Measurements from ENCODE around the gene XAB2. TPM values are rescaled to one million over a fixed set of nuclear protein-coding genes. Genes with fewer than 3 reads are reported as not detected.

Gene XAB2
- total RNA-seq, 1 donor from 2014 or later: 39.7 TPM

DNA sequence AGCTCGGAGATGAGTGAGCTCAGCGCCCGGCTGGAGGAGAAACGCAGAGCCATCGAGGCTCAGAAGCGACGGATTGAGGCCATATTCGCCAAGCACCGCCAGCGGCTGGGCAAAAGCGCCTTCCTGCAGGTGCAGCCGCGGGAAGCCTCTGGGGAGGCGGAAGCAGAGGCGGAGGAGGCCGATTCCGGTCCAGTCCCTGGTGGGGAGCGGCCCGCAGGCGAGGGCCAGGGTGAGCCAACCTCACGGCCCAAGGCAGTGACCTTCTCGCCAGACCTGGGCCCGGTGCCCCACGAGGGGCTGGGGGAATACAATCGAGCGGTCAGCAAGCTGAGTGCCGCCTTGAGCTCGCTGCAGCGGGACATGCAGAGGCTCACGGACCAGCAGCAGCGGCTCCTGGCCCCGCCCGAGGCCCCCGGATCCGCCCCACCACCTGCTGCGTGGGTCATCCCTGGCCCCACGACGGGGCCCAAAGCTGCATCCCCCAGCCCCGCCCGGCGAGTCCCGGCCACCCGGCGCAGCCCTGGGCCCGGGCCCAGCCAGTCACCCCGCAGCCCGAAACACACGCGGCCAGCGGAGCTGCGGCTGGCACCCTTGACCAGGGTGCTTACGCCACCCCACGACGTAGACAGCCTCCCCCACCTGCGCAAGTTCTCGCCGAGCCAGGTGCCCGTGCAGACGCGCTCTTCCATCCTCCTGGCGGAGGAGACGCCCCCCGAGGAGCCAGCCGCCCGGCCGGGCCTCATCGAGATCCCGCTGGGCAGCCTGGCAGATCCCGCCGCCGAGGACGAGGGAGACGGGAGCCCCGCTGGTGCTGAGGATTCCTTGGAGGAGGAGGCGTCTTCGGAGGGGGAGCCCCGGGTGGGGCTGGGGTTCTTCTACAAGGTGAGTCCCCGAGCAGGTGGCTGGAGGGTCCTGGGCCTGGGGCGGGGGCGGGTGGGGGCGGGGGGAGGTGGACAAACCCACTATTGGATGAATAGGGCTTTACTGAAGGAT is 16.8 kb downstream of the XAB2 start:
- intact Hi-C loops (cut with micrococcal nuclease): no loop called here

DNA sequence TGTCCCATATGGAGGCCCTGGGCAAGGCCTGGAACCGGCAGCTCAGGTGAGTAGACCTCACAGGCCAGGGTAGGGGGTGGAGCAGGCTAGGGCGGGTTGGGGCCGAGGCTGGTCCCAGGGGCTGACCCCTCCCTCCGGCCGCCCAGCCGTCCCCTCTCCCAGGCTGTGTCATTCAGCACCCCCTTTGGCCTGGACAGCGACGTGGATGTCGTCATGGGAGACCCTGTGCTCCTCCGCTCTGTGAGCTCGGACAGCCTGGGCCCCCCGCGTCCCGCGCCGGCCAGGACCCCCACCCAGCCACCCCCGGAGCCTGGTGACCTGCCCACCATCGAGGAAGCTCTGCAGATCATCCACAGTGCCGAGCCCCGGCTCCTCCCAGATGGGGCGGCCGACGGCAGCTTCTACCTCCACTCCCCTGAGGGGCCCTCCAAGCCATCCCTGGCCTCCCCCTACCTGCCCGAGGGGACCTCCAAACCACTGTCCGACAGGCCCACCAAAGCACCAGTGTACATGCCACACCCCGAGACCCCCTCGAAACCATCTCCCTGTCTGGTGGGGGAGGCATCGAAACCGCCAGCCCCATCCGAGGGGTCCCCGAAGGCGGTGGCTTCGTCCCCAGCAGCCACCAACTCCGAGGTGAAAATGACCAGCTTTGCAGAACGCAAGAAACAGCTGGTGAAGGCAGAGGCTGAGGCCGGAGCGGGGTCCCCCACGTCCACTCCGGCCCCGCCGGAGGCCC is 17.6 kb downstream of the XAB2 start:
- intact Hi-C loops (cut with micrococcal nuclease): no loop called here

DNA sequence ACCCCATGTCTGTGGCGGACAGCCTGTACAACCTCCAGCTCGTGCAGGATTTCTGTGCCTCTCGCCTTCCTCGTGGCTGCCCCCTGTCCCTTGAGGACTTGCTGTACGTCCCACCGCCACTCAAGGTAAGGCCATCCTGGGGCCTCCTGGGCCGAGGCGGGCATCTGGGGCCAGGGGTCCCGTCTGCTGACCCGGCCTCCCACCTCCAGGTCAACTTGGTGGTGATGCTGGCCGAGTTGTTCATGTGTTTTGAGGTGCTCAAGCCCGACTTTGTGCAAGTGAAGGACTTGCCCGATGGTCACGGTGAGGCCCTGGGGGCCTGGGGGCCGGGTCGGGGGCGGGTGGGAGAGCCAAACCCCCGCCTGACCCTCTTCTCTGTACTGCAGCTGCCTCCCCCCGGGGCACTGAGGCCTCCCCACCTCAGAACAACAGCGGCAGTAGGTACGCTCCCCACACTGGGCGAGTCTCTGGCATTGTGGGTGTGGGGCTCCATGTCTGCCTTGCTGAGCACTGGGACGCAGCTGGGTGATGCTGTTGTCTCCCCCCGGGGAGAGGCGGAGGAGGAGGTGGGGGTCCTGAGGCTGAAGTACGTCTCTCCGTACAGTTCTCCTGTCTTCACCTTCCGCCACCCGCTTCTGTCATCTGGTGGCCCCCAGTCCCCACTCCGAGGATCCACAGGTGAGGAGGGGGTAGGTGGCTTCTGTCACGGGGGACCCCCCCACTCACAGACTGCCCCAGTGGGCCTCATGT is 18.7 kb downstream of the XAB2 start:
- intact Hi-C loops (cut with micrococcal nuclease): no loop called here

DNA sequence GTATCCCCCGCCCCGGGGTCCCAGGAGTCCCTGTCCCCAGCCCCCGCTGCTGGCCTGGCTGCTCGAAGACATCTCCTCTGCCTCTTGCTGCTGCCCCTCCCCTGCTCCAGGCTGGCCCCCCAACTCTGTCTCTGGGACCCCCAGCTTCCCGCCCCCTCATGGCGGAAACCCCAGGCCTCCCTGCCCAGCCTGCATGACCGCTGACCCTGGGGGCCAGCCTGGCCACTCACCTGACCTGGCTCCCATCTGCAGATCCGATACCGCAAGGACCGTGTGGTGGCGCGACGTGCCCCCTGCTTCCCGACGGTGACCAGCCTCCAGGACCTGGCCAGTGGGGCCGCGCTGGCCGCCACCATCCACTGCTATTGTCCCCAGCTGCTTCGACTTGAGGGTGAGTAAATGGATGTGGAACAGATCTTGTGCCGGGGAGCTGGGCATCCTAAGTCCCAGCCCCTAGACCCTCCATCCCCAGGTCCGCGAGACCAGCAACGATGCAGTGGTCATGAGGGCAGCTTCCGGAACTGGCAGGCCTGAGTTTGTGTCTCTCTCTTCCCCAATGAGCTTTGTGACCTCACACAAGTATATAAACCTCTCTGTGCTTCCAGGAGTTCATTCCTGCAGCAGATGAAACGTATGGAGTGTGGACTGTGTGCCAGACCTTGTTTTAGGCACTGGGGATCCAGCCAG is 21.3 kb downstream of the XAB2 start:
- intact Hi-C loops (cut with micrococcal nuclease): no loop called here

DNA sequence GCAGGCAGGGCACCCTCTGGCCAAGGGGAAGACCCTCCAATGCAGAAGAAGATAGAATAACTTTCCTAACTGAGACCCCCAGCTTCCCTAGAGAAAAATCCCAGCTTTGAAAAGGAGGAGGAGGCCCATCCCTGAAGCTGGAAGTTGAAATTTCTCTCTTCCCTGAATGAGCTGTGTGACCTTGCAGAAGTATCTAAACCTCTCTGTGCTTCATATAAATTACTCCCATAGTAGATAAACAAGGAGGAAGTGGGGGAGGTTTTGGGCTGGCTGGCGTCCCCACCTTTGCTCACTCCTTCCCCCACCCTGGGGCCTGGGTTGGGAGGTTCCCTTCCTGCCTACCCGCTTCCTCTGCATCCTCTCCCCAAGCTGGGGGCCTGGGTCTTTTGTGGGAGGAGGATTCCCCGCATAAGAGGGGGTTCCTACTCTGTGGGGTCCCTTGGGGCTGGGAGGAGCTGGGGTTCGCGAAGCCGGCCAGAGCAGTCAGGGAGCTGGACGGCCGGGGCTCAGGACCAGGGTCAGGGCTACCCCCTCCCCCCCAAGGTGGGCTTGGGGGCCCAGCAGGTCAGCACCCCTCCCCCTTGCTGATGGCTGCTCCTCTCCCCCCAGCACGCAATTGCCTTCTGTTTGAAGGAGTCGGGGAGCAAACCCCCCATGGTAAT is 22.0 kb downstream of the XAB2 start:
- intact Hi-C loops (cut with micrococcal nuclease): no loop called here

DNA sequence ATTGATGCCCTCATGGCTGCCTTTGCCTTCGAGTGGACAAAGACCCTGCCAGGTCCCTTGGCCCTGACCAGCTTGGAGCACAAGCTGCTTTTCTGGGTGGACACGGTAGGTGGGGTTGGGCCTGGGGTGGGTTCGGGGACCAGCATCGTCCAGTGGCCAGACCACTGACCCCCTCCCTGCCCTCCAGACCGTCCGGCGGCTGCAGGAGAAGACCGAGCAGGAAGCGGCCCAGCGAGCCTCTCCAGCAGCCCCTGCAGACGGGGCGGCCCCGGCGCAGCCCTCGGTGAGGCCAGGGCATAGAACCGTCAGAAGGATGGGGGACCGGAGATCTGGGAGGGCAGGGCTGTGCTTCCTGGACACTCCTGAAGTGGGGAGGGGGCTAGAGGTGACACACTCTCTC is 23.1 kb downstream of the XAB2 start:
- intact Hi-C loops (cut with micrococcal nuclease): no loop called here

DNA sequence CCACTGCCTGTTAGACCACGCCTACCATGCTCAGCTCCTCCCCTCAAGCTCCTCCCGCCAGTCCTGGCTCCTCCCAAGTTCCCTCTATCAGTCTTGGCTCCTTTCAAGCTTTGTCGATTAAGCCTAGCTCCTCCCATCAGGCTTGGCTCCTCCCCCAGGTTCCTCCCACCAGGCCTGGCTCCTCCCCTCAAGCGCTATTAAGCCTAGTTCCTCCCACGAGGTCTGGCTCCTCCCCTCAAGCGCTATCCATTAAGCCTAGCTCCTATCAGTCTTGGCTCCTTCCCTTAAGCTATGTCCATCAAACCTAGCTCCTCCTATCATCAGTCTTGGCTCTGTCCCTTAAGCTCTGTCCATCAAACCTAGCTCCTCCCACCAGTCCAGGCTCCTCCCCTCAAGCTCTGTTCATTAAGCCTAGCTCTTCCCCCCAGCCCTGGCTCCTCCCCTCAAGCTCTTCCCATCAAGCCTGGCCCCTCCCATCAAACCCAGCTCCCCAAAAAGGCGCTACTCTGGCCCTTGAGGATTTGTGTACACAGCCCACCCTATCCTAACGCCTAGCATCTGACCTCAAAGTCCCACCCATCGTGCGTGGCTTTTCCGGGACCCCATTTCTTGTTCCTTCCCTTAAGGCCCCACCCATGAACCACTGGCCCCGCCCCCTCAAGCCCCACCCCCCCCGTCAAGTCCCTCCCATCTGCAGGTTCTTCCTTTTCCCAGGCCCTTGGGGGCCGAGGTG is 23.7 kb downstream of the XAB2 start:
- intact Hi-C loops (cut with micrococcal nuclease): no loop called here

DNA sequence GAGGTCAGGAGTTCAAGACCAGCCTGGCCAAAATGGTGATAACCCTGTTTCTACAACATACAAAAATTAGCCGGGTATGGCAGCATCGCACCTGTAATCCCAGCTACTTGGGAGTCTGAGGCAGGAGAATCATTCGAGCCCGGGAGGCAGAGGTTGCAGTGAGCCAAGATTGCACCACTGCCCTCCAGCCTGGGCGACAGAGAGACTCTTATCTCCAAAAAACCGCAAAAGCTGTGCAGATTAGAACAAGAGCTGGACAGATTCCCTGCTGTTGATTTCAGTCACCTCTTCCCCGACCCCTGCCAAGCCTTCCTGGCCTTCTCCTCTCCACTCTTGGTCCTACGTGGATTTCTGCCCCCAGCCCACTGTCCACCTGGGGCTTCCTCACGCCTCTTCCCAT is 25.4 kb downstream of the XAB2 start:
- intact Hi-C loops (cut with micrococcal nuclease): no loop called here

DNA sequence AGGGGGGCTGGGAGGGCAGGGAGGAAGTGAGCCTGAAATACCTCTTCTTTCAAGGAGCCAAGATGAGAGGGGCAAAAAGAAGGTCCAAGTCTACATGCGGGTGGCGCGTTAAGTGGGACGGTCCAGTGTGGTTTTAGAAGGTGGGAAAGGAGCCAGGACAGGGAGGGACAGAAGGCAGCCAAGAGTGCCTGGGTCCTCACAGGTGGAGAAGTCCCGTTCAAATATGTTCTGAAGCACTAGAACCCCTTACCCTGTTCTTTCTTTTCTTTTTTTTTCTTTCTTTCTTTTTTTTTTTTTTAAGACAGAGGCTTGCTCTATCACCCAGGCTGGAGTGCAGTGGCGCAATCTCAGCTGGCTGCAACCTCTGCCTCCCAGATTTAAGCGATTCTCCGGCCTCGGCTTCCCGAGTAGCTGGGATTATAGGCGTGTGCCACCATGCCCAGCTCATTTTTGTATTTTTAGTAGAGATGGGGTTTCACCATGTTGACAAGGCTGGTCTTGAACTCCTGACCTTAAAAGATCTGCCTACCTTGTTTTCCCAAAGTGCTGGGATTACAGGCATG is 26.3 kb downstream of the XAB2 start:
- intact Hi-C loops (cut with micrococcal nuclease): no loop called here

DNA sequence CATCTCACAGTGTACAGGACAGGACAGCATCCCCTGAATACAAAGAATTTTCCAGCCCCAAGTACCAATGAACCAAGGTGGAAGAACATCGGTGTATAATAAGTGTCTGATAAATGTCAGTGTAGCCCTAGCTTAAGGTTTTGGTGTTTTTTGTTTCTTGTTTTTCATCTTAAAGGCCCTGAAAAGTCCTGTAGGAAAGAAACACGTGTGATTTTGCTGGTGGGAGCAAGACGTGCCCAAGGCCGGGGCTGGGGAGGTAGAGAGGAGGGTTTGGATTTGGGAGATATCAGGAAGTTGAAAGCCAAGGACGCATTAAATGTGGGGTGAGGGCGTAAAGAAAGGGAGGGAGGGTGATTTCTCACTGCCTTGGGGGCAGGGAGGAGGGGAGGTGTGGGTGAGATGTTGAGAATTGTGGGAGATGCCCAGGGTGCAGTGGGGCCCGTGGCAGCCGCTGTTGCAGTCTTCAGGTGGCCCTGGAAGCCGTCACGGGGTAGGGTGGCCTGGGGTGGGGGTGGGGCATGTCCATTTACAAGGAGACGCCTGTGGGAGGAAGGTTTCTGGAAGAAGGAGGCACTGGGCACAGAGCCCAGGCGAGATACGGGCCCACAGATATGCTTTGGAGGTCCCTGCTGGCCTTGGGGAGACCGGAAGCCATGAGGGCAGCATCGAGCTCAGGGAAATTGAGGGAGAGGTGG is 27.0 kb downstream of the XAB2 start:
- intact Hi-C loops (cut with micrococcal nuclease): no loop called here

DNA sequence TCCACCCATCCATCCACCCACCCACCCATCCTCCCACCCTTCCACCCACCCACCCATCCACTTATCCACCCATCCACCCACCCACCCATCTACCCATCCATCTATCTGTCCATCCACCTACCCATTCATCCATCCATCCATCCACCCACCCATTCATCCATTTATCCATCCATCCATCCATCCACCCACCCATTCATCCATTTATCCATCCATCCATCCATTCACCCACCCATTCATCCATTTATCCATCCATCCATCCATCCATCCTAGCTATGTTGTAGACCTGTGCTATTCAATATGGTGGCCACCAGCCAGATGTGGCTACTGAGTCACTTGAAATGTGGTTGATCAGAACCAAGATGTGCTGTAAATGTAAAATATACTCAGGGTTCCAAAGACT is 28.6 kb downstream of the XAB2 start:
- intact Hi-C loops (cut with micrococcal nuclease): no loop called here

DNA sequence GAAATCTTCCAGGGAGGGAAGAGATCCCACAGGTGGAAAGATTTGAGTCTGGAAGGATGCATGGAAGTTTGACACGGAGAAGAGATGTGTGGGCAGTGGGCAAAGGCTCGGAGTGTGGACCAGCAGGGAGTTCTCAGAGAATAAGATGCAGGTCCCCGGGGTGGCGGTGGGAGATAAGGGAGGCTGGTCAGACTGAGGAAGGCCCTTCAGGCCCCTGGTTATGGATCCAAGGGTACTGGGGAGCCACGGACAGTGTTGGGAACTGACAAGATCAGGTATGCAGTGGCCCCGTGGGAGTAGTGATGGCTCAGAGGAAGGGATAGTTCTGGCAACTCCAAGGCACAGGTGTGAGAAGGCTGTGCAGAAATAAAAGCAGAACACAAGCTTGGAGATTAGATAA is 31.2 kb downstream of the XAB2 start:
- intact Hi-C loops (cut with micrococcal nuclease): no loop called here

DNA sequence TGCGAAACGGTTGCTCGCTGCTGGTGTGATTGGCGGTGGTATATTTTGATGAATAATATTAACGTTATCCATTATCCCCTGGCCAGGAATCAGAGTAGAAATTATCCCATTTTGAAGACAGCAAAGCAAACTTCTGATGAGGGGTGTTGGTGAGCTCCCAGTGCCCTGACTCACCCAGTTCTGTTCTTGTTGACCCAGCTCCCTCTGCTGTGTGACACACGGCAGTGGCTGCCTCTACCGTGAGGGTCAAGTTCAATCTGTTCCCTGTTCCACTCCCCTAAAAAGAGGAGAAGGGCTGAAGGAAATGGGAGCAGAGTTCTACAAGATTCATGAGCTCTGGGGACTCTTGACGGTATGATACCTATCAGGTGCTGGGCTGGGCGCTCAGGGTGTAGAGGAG is 31.7 kb downstream of the XAB2 start:
- intact Hi-C loops (cut with micrococcal nuclease): no loop called here

DNA sequence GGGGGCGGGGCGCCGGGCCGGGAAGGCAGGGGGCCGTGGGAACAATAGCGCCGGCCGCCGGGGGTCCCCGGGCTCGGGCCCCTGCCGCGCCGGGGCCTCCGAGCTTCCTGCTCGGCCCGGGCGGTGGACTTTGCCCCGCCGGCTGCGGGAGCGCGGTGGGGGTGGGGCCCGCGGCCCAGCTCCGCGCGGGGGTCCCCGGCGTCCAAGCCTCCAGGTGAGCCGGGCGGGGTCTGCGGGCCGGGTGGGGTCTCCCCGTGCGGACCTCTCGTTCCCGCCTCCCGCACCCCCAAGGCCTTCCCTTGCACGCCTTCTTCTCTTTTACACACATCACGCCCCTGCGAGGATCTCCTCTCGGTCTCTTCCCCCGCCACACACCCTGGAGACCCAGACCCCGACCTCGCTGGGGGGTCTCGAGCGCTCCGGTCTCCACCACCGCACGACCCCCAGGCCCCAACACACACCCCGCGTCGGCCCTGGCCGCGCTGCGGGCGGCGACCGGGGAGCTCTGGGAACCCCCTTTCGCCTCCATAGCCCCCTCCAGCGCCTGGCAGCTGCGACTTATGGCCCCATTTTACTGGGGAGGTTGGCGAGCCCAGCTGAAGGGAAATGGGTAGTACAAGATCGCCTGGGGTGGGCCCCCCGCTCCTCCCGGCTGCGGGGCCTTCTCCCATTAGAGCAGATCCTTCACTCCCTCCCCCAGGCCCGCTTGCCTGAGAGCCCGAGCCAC is 33.0 kb downstream of the XAB2 start:
- intact Hi-C loops (cut with micrococcal nuclease): no loop called here

DNA sequence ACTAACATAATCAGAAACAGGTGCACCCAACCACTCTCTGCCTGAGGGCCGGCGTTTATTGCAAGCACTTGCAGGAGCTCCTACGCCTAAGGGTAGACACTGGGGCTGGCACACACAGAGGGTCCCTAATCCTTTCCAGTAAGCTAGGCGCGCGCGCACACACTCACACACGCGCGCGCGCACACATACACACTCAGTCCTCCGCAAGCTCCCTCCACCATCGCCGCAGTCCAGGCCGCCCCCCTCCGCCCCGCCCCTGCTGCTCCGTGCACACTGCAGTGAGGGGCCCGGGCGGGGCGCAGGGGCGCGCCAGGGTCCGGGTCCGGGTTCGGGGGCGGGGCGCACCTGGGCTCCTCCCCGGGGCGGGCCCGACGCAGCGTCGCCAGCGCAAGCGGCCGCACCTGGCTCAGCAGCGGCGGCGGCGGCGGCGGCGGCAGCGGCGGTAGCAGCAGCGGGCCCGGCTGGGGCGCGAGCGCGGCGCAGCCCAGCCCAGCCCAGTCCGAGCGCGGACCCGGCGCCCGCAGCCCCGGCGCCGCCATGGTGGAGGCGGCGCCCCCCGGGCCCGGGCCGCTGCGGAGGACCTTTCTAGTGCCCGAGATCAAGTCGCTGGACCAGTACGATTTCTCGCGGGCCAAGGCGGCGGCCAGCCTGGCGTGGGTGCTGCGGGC is 33.7 kb downstream of the XAB2 start, which contains the start of gene CAMSAP3:
TSS of gene CAMSAP3 (plus strand) at position 398 of the 668 bp plus-strand sequence. CDS start at position 538, 140 bp downstream.
- intact Hi-C loops (cut with micrococcal nuclease): no loop called here

DNA sequence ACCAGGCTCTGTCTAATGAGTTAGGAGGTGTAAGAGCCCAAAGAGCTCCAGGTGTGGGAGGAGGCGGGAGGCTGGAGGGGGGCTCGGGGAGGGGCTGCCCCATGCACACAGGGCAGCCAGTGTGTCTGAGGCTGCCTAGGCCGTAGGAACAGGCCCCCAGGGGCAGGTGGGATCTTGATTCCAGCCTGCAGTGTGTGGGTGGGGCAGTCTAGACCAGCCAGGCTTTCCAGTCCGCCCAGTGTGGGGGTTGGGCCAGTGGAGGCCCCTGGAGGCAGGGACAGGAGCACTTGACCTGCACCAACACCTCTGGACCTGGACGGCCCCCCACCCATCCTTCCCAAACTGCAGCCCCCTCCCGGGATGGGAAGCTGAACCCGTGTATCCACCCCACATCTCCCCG is 39.1 kb downstream of the XAB2 start:
- intact Hi-C loops (cut with micrococcal nuclease): no loop called here

DNA sequence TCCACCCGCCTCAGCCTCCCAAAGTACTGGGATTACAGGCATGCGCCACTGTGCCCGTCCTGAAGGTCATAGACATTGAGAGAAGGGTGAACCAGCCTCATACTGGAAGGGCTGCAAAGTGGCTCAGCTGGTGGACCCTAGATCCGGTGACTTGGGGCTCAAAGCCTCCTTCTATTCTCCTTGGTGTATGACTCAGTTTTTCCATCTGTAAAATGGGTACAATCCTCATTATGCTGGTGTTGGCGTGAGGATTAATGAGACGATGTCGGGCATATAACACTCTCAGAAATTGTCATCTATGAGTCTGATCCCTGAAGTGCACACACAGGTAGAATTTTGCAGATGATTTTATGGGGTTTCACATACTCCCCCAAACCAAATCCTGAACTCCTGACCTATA is 39.5 kb downstream of the XAB2 start:
- intact Hi-C loops (cut with micrococcal nuclease): no loop called here

DNA sequence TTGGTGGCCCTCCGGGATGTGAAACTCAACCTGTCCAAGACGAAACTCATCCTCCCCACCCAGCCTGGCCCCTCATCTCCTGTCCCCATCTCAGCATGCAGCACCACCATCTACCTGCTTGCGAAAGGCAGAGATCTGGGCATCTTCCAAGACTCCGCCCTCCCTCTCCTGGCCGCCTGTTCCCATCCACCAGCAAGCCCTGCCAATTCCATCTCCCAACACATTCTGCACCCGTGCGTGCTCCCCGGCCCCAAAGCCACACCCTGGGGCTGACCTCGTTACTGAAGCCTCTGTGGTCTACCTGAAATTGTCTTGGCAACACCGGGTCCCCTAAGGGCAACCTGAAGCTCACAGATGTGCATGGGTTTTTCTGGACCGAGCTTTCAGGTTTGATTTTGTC is 46.9 kb downstream of the XAB2 start:
- intact Hi-C loops (cut with micrococcal nuclease): no loop called here

Measured in T-helper 2 cell treated with Interferon-gamma antibody and Interleukin-4, amounts not matched to agents 100 ng/mL and 5 ng/mL, for 36 hours (primary cell).